ENCODE data around the gene SASH1. TPM values are rescaled to one million over a fixed set of nuclear protein-coding genes. Genes with fewer than 3 reads are reported as not detected.
"Not testable (repeated sequence)": the region's sequence is repeated elsewhere in the genome, so short reads cannot be mapped to it uniquely, and the experiment has no call there.

Gene SASH1
- polyA plus RNA-seq, 1 experiment, result 32.2 TPM

- POLR2A ChIA-PET, result no interaction called here
- H3K4me3 ChIP-seq (ENCODE audit: low read depth, low read length), result no peak overlapping the region
- CTCF ChIA-PET, result no interaction called here
- H3K27me3 ChIP-seq (ENCODE audit: control insufficient read depth, insufficient read depth, low read length), result no peaks in the 10 kb centered on the region
- DNase-seq (ENCODE audit: low read depth), result no peak
- no peak for TF ChIP-seq CTCF (IDR thresholded peaks at IDR 0.05; ENCODE audit: insufficient read depth, low read depth, low read length)
- no peaks in the 10 kb centered on the region; the same call in 1 of the 2 replicates for H3K36me3 ChIP-seq (ENCODE audit: control insufficient read depth, insufficient read depth, low read length)
Measured at GRCh38 chr6:148348778-148349177, 6.1 kb downstream of the SASH1 start.

GRCh38 chr6:148349466-148349865 is 6.8 kb downstream of the SASH1 start:
- H3K36me3 ChIP-seq (ENCODE audit: control insufficient read depth, insufficient read depth, low read length), result no peaks in the 10 kb centered on the region; the same call in 1 of the 2 replicates
- TF ChIP-seq CTCF (IDR thresholded peaks at IDR 0.05; ENCODE audit: insufficient read depth, low read depth, low read length), result no peak
- no peak for DNase-seq (ENCODE audit: low read depth)
- POLR2A ChIA-PET, result no interaction called here
- CTCF ChIA-PET, result no interaction called here
- no peaks in the 10 kb centered on the region for H3K27me3 ChIP-seq (ENCODE audit: control insufficient read depth, insufficient read depth, low read length)
- no peak overlapping the region for H3K4me3 ChIP-seq (ENCODE audit: low read depth, low read length)

- TF ChIP-seq CTCF (IDR thresholded peaks at IDR 0.05; ENCODE audit: insufficient read depth, low read depth, low read length), result no peak
- DNase-seq (ENCODE audit: low read depth), result no peak
- no peak overlapping the region for H3K4me3 ChIP-seq (ENCODE audit: low read depth, low read length)
- POLR2A ChIA-PET, result no interaction called here
- H3K36me3 ChIP-seq (ENCODE audit: control insufficient read depth, insufficient read depth, low read length), result no peaks in the 10 kb centered on the region; the same call in 1 of the 2 replicates
- CTCF ChIA-PET, result no interaction called here
- no peaks in the 10 kb centered on the region for H3K27me3 ChIP-seq (ENCODE audit: control insufficient read depth, insufficient read depth, low read length)
Measured at GRCh38 chr6:148351309-148351708, 8.7 kb downstream of the SASH1 start.

- H3K4me3 ChIP-seq (ENCODE audit: low read depth, low read length); POLR2A ChIA-PET; DNase-seq (ENCODE audit: low read depth); H3K36me3 ChIP-seq (ENCODE audit: control insufficient read depth, insufficient read depth, low read length); H3K27me3 ChIP-seq (ENCODE audit: control insufficient read depth, insufficient read depth, low read length): not testable (repeated sequence)
- CTCF ChIA-PET, result interaction anchor here (0.7 kb wide), 1 partner anchor 101 kb away, joined by 3 read pairs; no protein-coding TSS in a partner anchor
Measured at GRCh38 chr6:148352421-148352820, 9.8 kb downstream of the SASH1 start.

GRCh38 chr6:148358196-148358785 is 15.7 kb downstream of the SASH1 start:
- no peak overlapping the region for H3K4me3 ChIP-seq (ENCODE audit: low read depth, low read length)
- TF ChIP-seq CTCF (IDR thresholded peaks at IDR 0.05; ENCODE audit: insufficient read depth, low read depth, low read length), result no peak
- no peaks in the 10 kb centered on the region for H3K36me3 ChIP-seq (ENCODE audit: control insufficient read depth, insufficient read depth, low read length)
- H3K27me3 ChIP-seq (ENCODE audit: control insufficient read depth, insufficient read depth, low read length), result no peaks in the 10 kb centered on the region
- ChIA-PET CTCF (no interaction called here), POLR2A (no interaction called here)
- no peak for DNase-seq (ENCODE audit: low read depth)

GRCh38 chr6:148359228-148359627 is 16.6 kb downstream of the SASH1 start:
- POLR2A ChIA-PET, result interaction anchor here (0.7 kb wide), 1 partner anchor 423 kb away, joined by 4 read pairs; no protein-coding TSS in a partner anchor
- Histone ChIP-seq H3K27me3 (ENCODE audit: control insufficient read depth, insufficient read depth, low read length) (no peaks in the 10 kb centered on the region), H3K4me3 (ENCODE audit: low read depth, low read length) (no peak overlapping the region), H3K36me3 (ENCODE audit: control insufficient read depth, insufficient read depth, low read length) (no peaks in the 10 kb centered on the region)
- no peak for DNase-seq (ENCODE audit: low read depth)
- CTCF ChIA-PET, result no interaction called here
- no peak for TF ChIP-seq CTCF (IDR thresholded peaks at IDR 0.05; ENCODE audit: insufficient read depth, low read depth, low read length)

All from BJ (cell line).